HepG2 (cell line): Measurements from ENCODE around the gene NPHP4. TPM values are rescaled to one million over a fixed set of nuclear protein-coding genes. Genes with fewer than 3 reads are reported as not detected.

Experiments
- ATAC-seq: fragments of 200-7000 bp; cut with Tn5 transposase; 3 replicates; pipeline ENCODE4 v1.9.1; 2020; ENCODE audit warnings: mild to moderate bottlenecking, moderate library complexity
- BruUV-seq: library from RNA; stranded (reverse); fragments of 400-500 nt; replicated peaks from 2 replicates; lab custom pipeline; 2021; lab: Mats Ljungman, UMichigan
- CTCF ChIA-PET: fragments of 300-600 bp; formaldehyde crosslinking; extraction: SDS; loops from one replicate; lab custom pipeline; 2021; ENCODE audit warnings: low total read pairs, inconsistent platforms, low intra/inter-chr PET ratio; lab: Yijun Ruan, JAX
- POLR2A ChIA-PET: fragments of 350-600 bp; sonication (Branson Sonifier 250); formaldehyde crosslinking; loops from one replicate; lab custom pipeline; 2020; ENCODE audit warnings: antibody characterized with exemption, inconsistent platforms; lab: Yijun Ruan, JAX
- DNase-seq: peaks from one replicate; pipeline ENCODE4 v3.0.0-alpha.2; 2015; ENCODE audit warnings: low spot score
- FAIRE-seq: peaks from 3 replicates; lab custom pipeline; 2011; peaks lifted over from hg19 to GRCh38; lab: Jason Lieb, UNC
- H2AFZ ChIP-seq: one replicate; pipeline ENCODE4 v1.6.1; 2011; ENCODE audit warnings: low read length, inconsistent platforms
- H3K27ac ChIP-seq: fragments of 300-600 bp; 3 replicates; pipeline ENCODE4 v1.8.0; 2011; ENCODE audit warnings: mixed run types, mild to moderate bottlenecking, mixed read lengths, low read length, inconsistent platforms; ENCODE audit not compliant: insufficient read depth; ENCODE audit errors: extremely low read length
- H3K27me3 ChIP-seq, 2 experiments: fragments of 200-600 bp in 1 of 2; 2 replicates in 1 of 2; 3 replicates in 1 of 2; pipeline versions ENCODE4 v1.6.0 to v1.8.0; 2011; ENCODE audit warnings: low read length in 2 of 2, mild to moderate bottlenecking in 2 of 2, moderate library complexity in 2 of 2, inconsistent platforms in 1 of 2; ENCODE audit not compliant: insufficient read depth in 2 of 2, control insufficient read depth in 1 of 2
- H3K36me3 ChIP-seq, 2 experiments: fragments of 200-600 bp in 1 of 2; replicated peaks in 1 of 2; 2 replicates in 1 of 2; 3 replicates in 1 of 2; pipeline versions ENCODE4 v1.5.1 to v1.8.0; 2011; ENCODE audit warnings: low read length in 2 of 2, inconsistent platforms in 1 of 2; ENCODE audit not compliant: insufficient read depth in 2 of 2, control insufficient read depth in 1 of 2
- H3K4me1 ChIP-seq: 2 replicates; pipeline ENCODE4 v1.5.1; 2012; ENCODE audit warnings: low read length, inconsistent platforms; ENCODE audit not compliant: insufficient read depth
- H3K4me2 ChIP-seq: 2 replicates; pipeline ENCODE4 v1.6.0; 2011; ENCODE audit warnings: low read depth, low read length, inconsistent platforms
- H3K4me3 ChIP-seq, 3 experiments: fragments of 200-600 bp in 1 of 3; sonication (generic), shearing (Covaris generic) in 1 of 3; replicated peaks in 1 of 3; 2 replicates each; pipeline ENCODE4 v1.5.1; 2011 to 2016; ENCODE audit warnings: low read length in 3 of 3, inconsistent platforms in 2 of 3, low read depth in 2 of 3, mild to moderate bottlenecking in 2 of 3, control low read depth in 1 of 3, mixed read lengths in 1 of 3; ENCODE audit not compliant: insufficient read depth in 1 of 3
- H3K79me2 ChIP-seq: one replicate; pipeline ENCODE4 v1.6.1; 2011; ENCODE audit warnings: low read length, inconsistent platforms; ENCODE audit not compliant: insufficient read depth
- H3K9ac ChIP-seq: 2 replicates; pipeline ENCODE4 v1.6.0; 2011; ENCODE audit warnings: mild to moderate bottlenecking, low read depth, low read length, inconsistent platforms; ENCODE audit not compliant: insufficient read depth
- H3K9me3 ChIP-seq: 2 replicates; pipeline ENCODE4 v1.5.1; 2012; ENCODE audit warnings: mild to moderate bottlenecking, low read length
- H4K20me1 ChIP-seq: 2 replicates; pipeline ENCODE4 v1.6.0; 2011; ENCODE audit warnings: inconsistent platforms, mild to moderate bottlenecking, low read length, moderate library complexity; ENCODE audit not compliant: insufficient read depth
- ARID5B ChIP-seq: IDR thresholded peaks from 2 replicates; pipeline ENCODE4 v1.4.0; 2020; ENCODE audit warnings: mild to moderate bottlenecking, missing genetic modification reagents
- BCLAF1 ChIP-seq: fragments of 450-650 bp; IDR thresholded peaks from 2 replicates; pipeline ENCODE4 v1.6.1; 2017; ENCODE audit warnings: mild to moderate bottlenecking
- SIN3A ChIP-seq: IDR thresholded peaks from 2 replicates; pipeline ENCODE4 v1.6.1; 2011; ENCODE audit warnings: low read depth, mild to moderate bottlenecking, control low read depth, low read length, borderline replicate concordance
- ZNF33B ChIP-seq: sonication (generic); formaldehyde crosslinking; IDR thresholded peaks from 2 replicates; pipeline ENCODE4 v1.5.1; 2020; ENCODE audit warnings: mild to moderate bottlenecking, missing genetic modification reagents
- ZNF362 ChIP-seq: sonication (generic); formaldehyde crosslinking; IDR thresholded peaks from 2 replicates; pipeline ENCODE4 v1.4.0; 2020; ENCODE audit warnings: missing genetic modification reagents, mild to moderate bottlenecking, borderline replicate concordance
- WGBS: methylation state at CpG from one replicate; pipeline ENCODE4 v1.1.6; 2017; ENCODE audit warnings: low lambda C conversion rate; 5-methylcytosine and 5-hydroxymethylcytosine counted together
- in situ Hi-C: cut with HindIII; loops from 2 replicates; pipeline ENCODE4 v1.10.0; 2017; ENCODE audit warnings: low pct_unique_long_range_greater_than_20kb; ENCODE audit not compliant: extremely low pct_ligation_motif_present
- intact Hi-C: fragments of 100-400 bp; cut with micrococcal nuclease; formaldehyde crosslinking; loops from one replicate; pipeline ENCODE4 v1.10.0; 2022; ENCODE audit not compliant: unreplicated experiment
- polyA plus RNA-seq, 8 experiments: library from polyadenylated mRNA; depleted of rRNA in 3 of 8; stranded (reverse) in 7 of 8; unstranded in 1 of 8; fragments of >200 nt; fragmentation: Illumina TruSeq in 4 of 8; extraction: Trizol in 4 of 8; gene quantifications; 2 replicates each; pipeline versions ENCODE4 v1.2.1 to v1.2.3, GENCODE V29; 2011 to 2016; ENCODE audit warnings: low read depth in 4 of 8, missing spikeins in 1 of 8, mixed read lengths in 1 of 8; ENCODE audit not compliant: insufficient read depth in 1 of 8
- total RNA-seq, 5 experiments: library from RNA; depleted of rRNA; stranded (reverse); fragments of >200 nt; fragmentation: Illumina TruSeq; extraction: Trizol; gene quantifications; 2 replicates each; pipeline ENCODE4 v1.2.3, GENCODE V29; 2016; ENCODE audit warnings: low read depth in 1 of 5

NPHP4 gene
- total and polyA plus RNA-seq, 2 of the 13 experiments (the other 11 are each of a cell fraction or from before 2014, with no cell fraction given), result 4.4 to 6.8 TPM

- TF ChIP-seq ZNF362 (CRISPR knock-in tag) (no peak), ZNF33B (CRISPR knock-in tag) (no peak), BCLAF1 (no peak), SIN3A (no peak)
Measured at GRCh38 chr1:5989286-5989605, 3.0 kb downstream of the NPHP4 start (continued).

GRCh38 chr1:5988596-5989285, 3.5 kb downstream of the NPHP4 start:
- TF ChIP-seq ARID5B (CRISPR knock-in tag), result no peak
- Histone ChIP-seq H4K20me1 (no peaks in the 10 kb centered on the region), H3K36me3 (peaks cover 0 to 12% of the 10 kb centered on the region in 2 experiments; a peak in 4 of 5 replicates), H3K9ac (no peak overlapping the region), H3K4me2 (no peak overlapping the region), H3K9me3 (no peaks in the 10 kb centered on the region), H3K4me3 (no peak overlapping the region), H3K27me3 (no peaks in the 10 kb centered on the region), H2AFZ (no peak overlapping the region), H3K27ac (no peak overlapping the region), H3K4me1 (peaks cover 28% of the 10 kb centered on the region), H3K79me2 (peaks cover 23% of the 10 kb centered on the region)
- POLR2A ChIA-PET, result no interaction called here
- CTCF ChIA-PET, result no interaction called here
- ATAC-seq, result no peak
- DNase-seq, result no peak
- in situ Hi-C loops, result no loop called here
- no peak for FAIRE-seq
- 98% methylated on average over 6 of the region's 14 CpGs for WGBS
- BruUV-seq, result no TSS peak
- intact Hi-C loops, result no loop called here
